Large intestine (tissue), 3 donors: ENCODE measurements around the gene DST. TPM values are rescaled to one million over a fixed set of nuclear protein-coding genes. Genes with fewer than 3 reads are reported as not detected.
"Not testable (repeated sequence)": the region's sequence is repeated elsewhere in the genome, so short reads cannot be mapped to it uniquely, and the experiment has no call there.

Experiments
- DNase-seq, 2 donors: peaks; one replicate each; pipeline versions ENCODE4 v3.0.0 to v3.0.0-alpha.2; 2013
- H3K27ac ChIP-seq: one replicate; pipeline ENCODE4 v1.5.1; 2013; ENCODE audit warnings: low read length
- H3K27me3 ChIP-seq: 2 replicates; pipeline ENCODE4 v1.6.1; 2013; ENCODE audit warnings: low read length; ENCODE audit not compliant: control insufficient read depth, insufficient read depth
- H3K36me3 ChIP-seq: 2 replicates; pipeline ENCODE4 v1.6.1; 2013; ENCODE audit warnings: low read length; ENCODE audit not compliant: control insufficient read depth, insufficient read depth
- H3K4me1 ChIP-seq: one replicate; pipeline ENCODE4 v1.6.1; 2013; ENCODE audit warnings: low read length; ENCODE audit not compliant: control insufficient read depth, insufficient read depth
- H3K4me3 ChIP-seq: one replicate; pipeline ENCODE4 v1.5.1; 2013; ENCODE audit warnings: low read length
- H3K9me3 ChIP-seq: one replicate; pipeline ENCODE4 v1.6.1; 2013; ENCODE audit warnings: mild to moderate bottlenecking, low read depth, low read length, moderate library complexity; ENCODE audit not compliant: control insufficient read depth
- WGBS: methylation state at CpG from one replicate; pipeline ENCODE4 v1.1.5; 2013; ENCODE audit warnings: low lambda C conversion rate; ENCODE audit not compliant: insufficient coverage; 5-methylcytosine and 5-hydroxymethylcytosine counted together
- polyA plus RNA-seq: library from polyadenylated mRNA; unstranded; fragments of 120-200 nt; gene quantifications from one replicate; pipeline ENCODE4 v1.2.1, GENCODE V29; 2013

The DST gene
- polyA plus RNA-seq, 1 donor: 234 TPM

DNA sequence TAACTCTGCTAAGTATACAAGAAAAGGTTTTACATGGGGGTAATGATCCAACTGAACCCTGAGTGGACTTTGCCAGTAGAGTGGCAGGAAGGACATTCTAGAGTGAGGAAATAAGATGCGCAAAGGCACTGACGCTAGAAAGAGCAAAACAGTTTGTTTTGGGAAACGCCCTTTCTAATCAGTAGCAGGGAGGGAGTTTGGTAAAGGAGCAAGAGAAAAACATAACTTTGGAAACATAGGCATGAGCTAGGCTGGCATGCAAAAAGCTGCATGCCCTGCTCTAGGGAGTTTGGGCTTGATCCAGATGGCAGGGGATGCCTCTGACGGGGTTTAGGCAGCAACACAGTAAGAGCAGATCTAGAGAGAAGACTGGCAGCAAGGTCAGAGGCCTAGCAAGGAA lies 135.2 kb downstream of the DST start:
- DNase-seq: no peak
- Histone ChIP-seq H3K4me1 (peaks cover 14% of the 10 kb centered on the region), H3K4me3 (no peak overlapping the region), H3K27ac (no peak overlapping the region), H3K36me3 (peaks cover 48% of the 10 kb centered on the region), H3K27me3 (no peaks in the 10 kb centered on the region), H3K9me3 (no peaks in the 10 kb centered on the region)
- WGBS: 88% methylated on average over 4 of the region's 4 CpGs

DNA sequence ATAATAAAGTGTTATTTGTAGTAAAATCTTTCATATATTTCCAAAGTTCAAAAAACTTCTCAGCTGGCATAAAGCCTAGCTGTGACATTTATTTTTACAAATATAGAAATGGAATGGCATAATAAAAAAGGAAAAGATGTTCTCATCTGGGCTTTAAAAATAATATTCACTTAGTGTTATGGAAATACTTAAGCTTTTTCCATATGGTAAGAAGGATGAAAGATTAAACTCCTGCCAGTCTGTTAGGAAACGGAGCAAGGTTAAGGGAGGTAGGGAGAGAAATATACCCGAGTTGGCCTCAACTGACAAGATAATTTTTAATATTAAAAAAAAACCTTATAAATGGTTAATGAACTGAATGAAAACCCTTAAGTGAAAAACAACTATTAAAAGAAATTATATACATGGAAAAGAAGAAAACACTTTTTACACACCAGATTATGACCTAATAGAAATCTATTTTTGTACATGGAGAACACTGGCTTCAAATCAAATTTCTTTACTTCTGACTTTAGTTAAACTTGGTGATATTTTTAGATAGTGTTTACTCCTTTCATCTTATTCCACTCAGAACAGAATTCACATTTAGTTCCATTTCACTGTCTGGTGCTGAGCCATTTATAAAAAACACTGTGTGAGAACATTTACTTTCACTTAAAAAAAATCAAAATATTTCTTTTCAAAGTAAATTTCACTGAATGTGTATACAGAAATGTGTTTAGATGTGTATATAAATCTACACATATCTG lies 137.0 kb downstream of the DST start:
- H3K4me1 ChIP-seq: peaks cover 4% of the 10 kb centered on the region
- no peak overlapping the region for H3K4me3 ChIP-seq
- H3K9me3 ChIP-seq: no peaks in the 10 kb centered on the region
- no peak overlapping the region for H3K27ac ChIP-seq
- peaks cover 52% of the 10 kb centered on the region for H3K36me3 ChIP-seq
- DNase-seq: no peak
- WGBS: 69% methylated on average over 2 of the region's 2 CpGs
- H3K27me3 ChIP-seq: no peaks in the 10 kb centered on the region

DNA sequence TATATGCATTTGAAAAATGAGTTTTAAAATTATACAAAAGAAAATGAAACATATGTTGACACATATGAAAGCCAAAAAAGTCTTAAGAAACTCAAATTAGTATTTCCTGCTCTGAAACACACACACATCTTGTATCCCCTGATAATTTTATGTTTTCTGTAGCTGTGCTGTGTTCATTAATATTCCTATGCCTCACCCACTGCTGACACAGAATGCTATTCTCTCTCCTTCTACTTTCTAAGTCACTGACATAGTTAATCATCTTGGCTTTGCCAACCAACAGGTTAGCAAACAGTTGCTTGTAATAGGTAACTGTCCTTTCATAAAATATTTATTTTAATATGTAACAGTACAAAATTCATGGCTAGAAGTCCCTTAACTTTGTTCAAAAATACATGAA lies 140.7 kb downstream of the DST start:
- DNase-seq: no peak
- Histone ChIP-seq H3K36me3 (peaks cover 46% of the 10 kb centered on the region), H3K27ac (no peak overlapping the region), H3K9me3 (no peaks in the 10 kb centered on the region), H3K27me3 (no peaks in the 10 kb centered on the region), H3K4me3 (no peak overlapping the region), H3K4me1 (no peaks in the 10 kb centered on the region)

GRCh38 chr6:56499095-56499494 lies 143.6 kb downstream of the DST start:
- DNase-seq: no peak
- no peak overlapping the region for H3K4me3 ChIP-seq
- H3K27me3 ChIP-seq: no peaks in the 10 kb centered on the region
- H3K36me3 ChIP-seq: peaks cover 41% of the 10 kb centered on the region
- no peaks in the 10 kb centered on the region for H3K4me1 ChIP-seq
- no peak overlapping the region for H3K27ac ChIP-seq
- no peaks in the 10 kb centered on the region for H3K9me3 ChIP-seq

GRCh38 chr6:56497691-56498090 lies 145.0 kb downstream of the DST start:
- H3K36me3 ChIP-seq: peaks cover 46% of the 10 kb centered on the region
- no peaks in the 10 kb centered on the region for H3K27me3 ChIP-seq
- no peaks in the 10 kb centered on the region for H3K4me1 ChIP-seq
- H3K4me3 ChIP-seq: no peak overlapping the region
- DNase-seq: no peak
- H3K9me3 ChIP-seq: no peaks in the 10 kb centered on the region
- WGBS: 92% methylated on average over 2 of the region's 3 CpGs
- H3K27ac ChIP-seq: no peak overlapping the region

- H3K4me3 ChIP-seq: no peak overlapping the region
- H3K36me3 ChIP-seq: peaks cover 50% of the 10 kb centered on the region
- H3K9me3 ChIP-seq: no peaks in the 10 kb centered on the region
- H3K27ac ChIP-seq: no peak overlapping the region
- no peaks in the 10 kb centered on the region for H3K4me1 ChIP-seq
- no peak for DNase-seq
- 100% methylated on average over 1 of the region's 7 CpGs for WGBS
- no peaks in the 10 kb centered on the region for H3K27me3 ChIP-seq
Observed at GRCh38 chr6:56497240-56497639, 145.4 kb downstream of the DST start.

- H3K36me3 ChIP-seq: peaks cover 54% of the 10 kb centered on the region
- not testable (repeated sequence) for H3K4me3 ChIP-seq, H3K9me3 ChIP-seq, H3K4me1 ChIP-seq, H3K27me3 ChIP-seq, H3K27ac ChIP-seq, DNase-seq
- no CpG with 5 or more reads among the region's 1 CpG for WGBS
Observed at GRCh38 chr6:56496650-56497049, 146.0 kb downstream of the DST start.

- H3K9me3 ChIP-seq: no peaks in the 10 kb centered on the region
- H3K4me3 ChIP-seq: no peak overlapping the region
- no peaks in the 10 kb centered on the region for H3K27me3 ChIP-seq
- H3K27ac ChIP-seq: no peak overlapping the region
- H3K36me3 ChIP-seq: peaks cover 56% of the 10 kb centered on the region
- no peaks in the 10 kb centered on the region for H3K4me1 ChIP-seq
- 88% methylated on average over 3 of the region's 3 CpGs for WGBS
- DNase-seq: no peak
Observed at GRCh38 chr6:56495654-56496053, 147.0 kb downstream of the DST start.

GRCh38 chr6:56491606-56492328 lies 150.9 kb downstream of the DST start:
- peaks cover 52% of the 10 kb centered on the region for H3K36me3 ChIP-seq
- no peaks in the 10 kb centered on the region for H3K4me1 ChIP-seq
- H3K4me3 ChIP-seq: no peak overlapping the region
- H3K27me3 ChIP-seq: no peaks in the 10 kb centered on the region
- H3K27ac ChIP-seq: no peak overlapping the region
- no CpG with 5 or more reads among the region's 4 CpGs for WGBS
- H3K9me3 ChIP-seq: no peaks in the 10 kb centered on the region
- DNase-seq: no peak

DNA sequence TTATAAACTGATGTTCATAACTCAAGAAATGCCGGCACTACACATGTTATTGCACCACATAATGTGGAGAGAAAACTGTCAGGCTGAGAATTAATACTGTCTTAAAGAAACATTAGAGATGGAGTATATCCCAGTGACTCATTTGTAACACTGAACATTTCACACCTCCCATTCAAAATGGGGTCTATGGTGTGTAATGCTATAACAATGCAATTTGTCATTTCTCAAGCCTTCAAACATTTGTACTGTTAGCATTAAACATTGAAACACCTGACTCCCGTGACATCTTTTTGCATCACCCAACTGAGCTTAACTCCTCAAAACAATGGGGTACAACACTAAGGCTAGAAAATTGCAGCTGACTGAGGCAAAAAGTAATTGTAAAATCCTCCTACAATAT lies 151.7 kb downstream of the DST start:
- no peaks in the 10 kb centered on the region for H3K27me3 ChIP-seq
- no peak for DNase-seq
- no peak overlapping the region for H3K27ac ChIP-seq
- H3K4me3 ChIP-seq: no peak overlapping the region
- no CpG with 5 or more reads among the region's 2 CpGs for WGBS
- H3K9me3 ChIP-seq: no peaks in the 10 kb centered on the region
- no peaks in the 10 kb centered on the region for H3K4me1 ChIP-seq
- peaks cover 51% of the 10 kb centered on the region for H3K36me3 ChIP-seq

- no peaks in the 10 kb centered on the region for H3K4me1 ChIP-seq
Observed at GRCh38 chr6:56489559-56489958, 153.1 kb downstream of the DST start.

More at GRCh38 chr6:56489559-56489958, 153.1 kb downstream of the DST start:
- H3K36me3 ChIP-seq: peaks cover 63% of the 10 kb centered on the region
- H3K4me3 ChIP-seq: no peak overlapping the region
- H3K27ac ChIP-seq: no peak overlapping the region
- DNase-seq: no peak
- no peaks in the 10 kb centered on the region for H3K9me3 ChIP-seq
- H3K27me3 ChIP-seq: no peaks in the 10 kb centered on the region
